ENCODE data around the gene ASIP. TPM values are rescaled to one million over a fixed set of nuclear protein-coding genes. Genes with fewer than 3 reads are reported as not detected.

ASIP gene
- total RNA-seq, 4 donors from 2014 or later: 3.5 TPM; not detected in 3

GRCh38 chr20:34269996-34270627 lies 28.9 kb downstream of the ASIP start:
- H3K4me3 ChIP-seq: no peak overlapping the region
- H3K27me3 ChIP-seq: no peaks in the 10 kb centered on the region
- no peak overlapping the region for H3K27ac ChIP-seq
- TF ChIP-seq POLR2AphosphoS5 (IDR thresholded peaks at IDR 0.05) (peak; percentile 38), CTCF (IDR thresholded peaks at IDR 0.05) (no peak)
- 75 to 83% methylated on average over 2 to 3 of the region's 9 CpGs for WGBS, 2 donors (ENCODE audit: low coverage in 1 of 2)
- H3K4me1 ChIP-seq: peaks cover 0 to 16% (median 4%) of the 10 kb centered on the region in 3 donors
- no peaks in the 10 kb centered on the region for H3K9me3 ChIP-seq
- peaks cover 0 to 12% of the 10 kb centered on the region in 2 donors for H3K36me3 ChIP-seq
- peak; percentile 19 for ATAC-seq

- 80 to 81% methylated on average over 1 to 2 of the region's 2 CpGs for WGBS, 2 donors (ENCODE audit: low coverage in 1 of 2)
- no peak overlapping the region for H3K27ac ChIP-seq
- peaks cover 0 to 16% (median 4%) of the 10 kb centered on the region in 3 donors for H3K4me1 ChIP-seq
- no peaks in the 10 kb centered on the region for H3K9me3 ChIP-seq
- H3K4me3 ChIP-seq: no peak overlapping the region
- ATAC-seq: no peak
- no peaks in the 10 kb centered on the region for H3K27me3 ChIP-seq
- no peak for TF ChIP-seq EP300 (IDR thresholded peaks at IDR 0.05)
- peaks cover 0 to 30% of the 10 kb centered on the region in 2 donors for H3K36me3 ChIP-seq
These were observed 30.7 kb downstream of the ASIP start for GRCh38 chr20:34271956-34272355.

GRCh38 chr20:34274694-34275093 lies 33.5 kb downstream of the ASIP start:
- peaks cover 0 to 2% (median 0%) of the 10 kb centered on the region in 3 donors for H3K4me1 ChIP-seq
- no peaks in the 10 kb centered on the region for H3K9me3 ChIP-seq
- no peak overlapping the region for H3K4me3 ChIP-seq
- ATAC-seq: no peak
- no peak overlapping the region for H3K27ac ChIP-seq
- TF ChIP-seq EP300 (IDR thresholded peaks at IDR 0.05) (no peak), POLR2A (IDR thresholded peaks at IDR 0.05) (no peak), CTCF (IDR thresholded peaks at IDR 0.05) (no peak), POLR2AphosphoS5 (IDR thresholded peaks at IDR 0.05) (no peak)
- WGBS, 2 donors (ENCODE audit: low coverage in 1 of 2): 97 to 98% methylated on average over 4 to 6 of the region's 7 CpGs
- H3K36me3 ChIP-seq: peaks cover 0 to 57% of the 10 kb centered on the region in 2 donors
- H3K27me3 ChIP-seq: no peaks in the 10 kb centered on the region

- Histone ChIP-seq H3K4me3 (no peak overlapping the region), H3K9me3 (no peaks in the 10 kb centered on the region), H3K4me1 (no peaks in the 10 kb centered on the region), H3K27me3 (no peaks in the 10 kb centered on the region), H3K27ac (no peak overlapping the region), H3K36me3 (peaks cover 0 to 100% of the 10 kb centered on the region in 2 donors)
- 90% methylated on average over 2 of the region's 3 CpGs; no CpG with 5 or more reads in 1 of the 2 donors for WGBS, 2 donors (ENCODE audit: low coverage in 1 of 2)
- no peak for TF ChIP-seq POLR2AphosphoS5 (IDR thresholded peaks at IDR 0.05)
- no peak for TF ChIP-seq POLR2A (IDR thresholded peaks at IDR 0.05)
- no peak for TF ChIP-seq EP300 (IDR thresholded peaks at IDR 0.05)
- TF ChIP-seq CTCF (IDR thresholded peaks at IDR 0.05): no peak
- ATAC-seq: no peak
These were observed 40.0 kb downstream of the ASIP start for GRCh38 chr20:34281177-34281576.

GRCh38 chr20:34282041-34282440 lies 40.8 kb downstream of the ASIP start:
- peaks cover 0 to 100% of the 10 kb centered on the region in 2 donors for H3K36me3 ChIP-seq
- H3K4me1 ChIP-seq: no peaks in the 10 kb centered on the region
- no peaks in the 10 kb centered on the region for H3K9me3 ChIP-seq
- H3K4me3 ChIP-seq: no peak overlapping the region
- no peak for ATAC-seq
- H3K27ac ChIP-seq: no peak overlapping the region
- TF ChIP-seq POLR2A (IDR thresholded peaks at IDR 0.05) (no peak), EP300 (IDR thresholded peaks at IDR 0.05) (no peak), CTCF (IDR thresholded peaks at IDR 0.05) (no peak), POLR2AphosphoS5 (IDR thresholded peaks at IDR 0.05) (no peak)
- WGBS, 2 donors (ENCODE audit: low coverage in 1 of 2): 66% methylated on average over 2 of the region's 4 CpGs; no CpG with 5 or more reads in 1 of the 2 donors
- H3K27me3 ChIP-seq: no peaks in the 10 kb centered on the region

All from gastroesophageal sphincter (tissue), 4 donors.